Choroid plexus epithelial cell (primary cell): Measurements from ENCODE around the gene MGST3.

Experiments
- DNase-seq: peaks from one replicate; pipeline ENCODE4 v3.0.0-alpha.2; 2010; ENCODE audit warnings: low read depth
- H3K4me3 ChIP-seq: 2 replicates; pipeline ENCODE4 v1.5.1; 2011; ENCODE audit warnings: low read depth, mild to moderate bottlenecking, control low read depth, low read length, moderate library complexity
- CTCF ChIP-seq: conservative IDR thresholded peaks from 2 replicates; pipeline ENCODE4 v1.5.1; 2011; ENCODE audit warnings: low read depth, mild to moderate bottlenecking, control low read depth, inconsistent platforms, low read length, moderate library complexity

Gene MGST3

GRCh38 chr1:165612062-165612461 lies 19.0 kb upstream of the MGST3 start:
- TF ChIP-seq CTCF: no peak
- no peak overlapping the region for H3K4me3 ChIP-seq
- no peak for DNase-seq

DNA sequence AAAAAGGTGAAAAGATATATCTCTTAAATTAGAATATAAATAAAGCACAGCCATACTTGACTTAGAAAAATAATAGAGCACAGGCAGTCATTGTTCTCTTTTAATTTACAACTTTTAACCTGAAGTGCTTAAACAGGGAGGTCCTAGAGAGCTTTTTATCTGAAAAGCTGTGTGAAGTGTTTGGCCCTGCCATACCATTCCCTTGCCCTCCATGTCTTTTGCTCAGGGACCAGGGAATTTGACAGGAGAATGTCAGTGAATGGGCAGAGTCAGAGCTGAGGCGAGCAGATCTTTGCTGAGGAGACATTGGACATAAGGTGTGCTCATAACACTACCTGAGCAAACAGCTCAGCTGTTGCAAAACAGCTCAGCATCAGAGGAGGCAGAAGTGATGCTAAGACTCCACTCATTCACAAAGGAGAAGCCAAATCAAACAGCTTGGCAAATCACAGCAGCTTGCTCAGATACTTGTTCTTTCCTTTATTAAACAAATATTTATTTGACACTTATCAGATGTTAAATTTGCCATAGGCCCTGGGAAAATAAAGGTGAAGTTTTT lies 14.9 kb upstream of the MGST3 start:
- DNase-seq: no peak
- TF ChIP-seq CTCF: no peak
- no peak overlapping the region for H3K4me3 ChIP-seq

GRCh38 chr1:165616987-165617546 lies 14.0 kb upstream of the MGST3 start:
- TF ChIP-seq CTCF: no peak
- no peak for DNase-seq
- no peak overlapping the region for H3K4me3 ChIP-seq

DNA sequence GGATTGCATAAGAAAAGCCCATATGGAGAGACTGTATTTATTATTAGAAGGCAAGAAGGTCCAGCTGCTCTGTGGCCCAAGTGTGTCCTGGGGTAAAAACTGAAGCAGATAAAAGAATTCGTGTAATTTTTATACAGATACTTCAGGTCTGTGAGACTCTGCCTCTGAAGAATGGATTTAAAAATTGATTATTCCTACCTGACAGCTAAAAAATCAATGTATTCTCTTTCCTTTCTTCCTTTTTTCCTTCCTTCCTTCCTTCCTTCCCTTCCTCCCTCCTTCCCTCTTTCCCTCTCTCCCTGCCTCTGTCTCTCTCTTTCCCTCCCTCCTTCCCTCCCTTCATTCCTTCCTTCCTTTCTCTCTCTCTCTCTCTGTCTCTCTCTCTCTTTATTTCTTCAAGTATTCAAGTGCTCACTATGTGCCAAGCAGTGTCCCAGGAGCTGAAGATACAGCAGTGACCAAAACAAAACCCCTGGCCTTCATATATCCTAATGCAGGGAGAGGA lies 11.3 kb upstream of the MGST3 start:
- TF ChIP-seq CTCF: no peak
- H3K4me3 ChIP-seq: no peak overlapping the region
- DNase-seq: no peak

DNA sequence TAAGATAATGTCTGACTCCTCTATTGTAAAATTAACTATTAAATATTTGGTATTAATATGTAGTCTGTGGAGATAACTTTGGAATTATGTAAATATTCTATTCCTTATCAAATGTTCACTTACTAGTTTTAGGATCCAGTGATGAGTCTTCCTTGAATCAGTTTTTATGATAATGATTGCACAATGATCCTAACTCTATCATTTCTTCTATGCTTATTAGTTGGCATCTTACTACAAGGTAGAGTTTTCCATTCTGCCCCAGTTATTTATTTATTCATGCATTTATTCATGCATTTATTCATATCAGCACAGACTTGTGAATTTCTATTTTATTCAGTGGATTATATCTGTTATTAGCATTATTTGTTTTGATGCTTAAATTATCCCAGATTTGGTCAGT lies 7.4 kb upstream of the MGST3 start:
- H3K4me3 ChIP-seq: no peak overlapping the region
- no peak for TF ChIP-seq CTCF
- no peak for DNase-seq

- no peak for TF ChIP-seq CTCF
- DNase-seq: no peak
- no peak overlapping the region for H3K4me3 ChIP-seq
These were observed 6.6 kb upstream of the MGST3 start for GRCh38 chr1:165624441-165624840.

DNA sequence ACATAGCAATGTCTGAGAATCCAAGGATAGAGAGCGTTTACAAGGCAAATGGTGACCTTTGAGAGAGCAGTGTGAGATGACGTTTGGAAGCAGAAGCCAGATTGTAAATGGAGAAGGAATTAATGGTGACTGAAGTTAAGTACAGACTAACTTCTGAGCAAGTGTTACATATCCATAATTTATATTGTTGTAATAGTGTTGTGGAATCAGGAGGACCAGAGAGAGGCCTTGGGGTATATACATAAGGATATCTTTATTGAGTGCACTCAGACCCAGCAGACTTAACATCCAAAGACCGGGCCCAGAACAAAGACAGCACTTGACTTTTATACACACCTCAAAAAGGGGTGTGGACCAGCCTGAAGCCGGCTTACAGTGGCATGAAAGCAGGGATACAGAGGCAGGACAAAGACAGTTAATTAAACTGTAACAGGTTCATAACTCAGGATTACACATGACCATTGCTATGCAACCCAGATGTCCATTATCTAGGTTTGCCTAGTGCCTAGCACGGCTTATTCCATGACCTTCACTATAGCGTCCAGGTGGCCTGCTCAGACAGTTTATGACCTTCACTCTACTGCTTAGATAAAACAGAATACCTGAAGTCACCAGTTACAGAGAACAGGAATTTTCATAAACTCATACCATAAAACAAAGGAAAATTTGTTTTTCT lies 2.7 kb upstream of the MGST3 start:
- H3K4me3 ChIP-seq: no peak overlapping the region
- no peak for TF ChIP-seq CTCF
- DNase-seq: no peak
